ENCODE results near the gene KCNH6.

KCNH6 gene

DNA sequence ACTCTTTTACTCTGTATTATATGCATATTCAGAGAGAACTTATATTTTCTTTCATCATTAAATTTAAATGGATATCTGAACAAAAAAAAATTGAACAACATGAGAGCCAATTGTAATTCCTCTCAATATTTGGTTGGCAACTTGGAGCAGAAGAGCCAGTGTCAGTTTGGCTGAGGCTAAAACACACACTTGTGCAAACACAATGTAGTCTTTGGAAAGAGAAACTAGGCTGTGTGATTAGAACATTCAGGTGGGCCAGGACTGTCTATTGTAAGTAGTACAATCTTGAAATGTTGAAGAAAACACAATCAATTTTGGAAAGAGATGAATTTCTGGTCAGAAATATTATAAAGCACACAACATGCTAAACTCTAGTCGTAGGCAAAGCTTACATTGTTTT is 44.1 kb downstream of the KCNH6 start:
- Mint-ChIP-seq H3K4me3 (no peak overlapping the region), H3K9me3 (ENCODE audit: low read depth) (no peaks in the 10 kb centered on the region), H3K4me1 (ENCODE audit: low read depth) (peaks cover 56% of the 10 kb centered on the region), H3K36me3 (no peaks in the 10 kb centered on the region), H3K27ac (no peak overlapping the region), H3K27me3 (no peaks in the 10 kb centered on the region)

DNA sequence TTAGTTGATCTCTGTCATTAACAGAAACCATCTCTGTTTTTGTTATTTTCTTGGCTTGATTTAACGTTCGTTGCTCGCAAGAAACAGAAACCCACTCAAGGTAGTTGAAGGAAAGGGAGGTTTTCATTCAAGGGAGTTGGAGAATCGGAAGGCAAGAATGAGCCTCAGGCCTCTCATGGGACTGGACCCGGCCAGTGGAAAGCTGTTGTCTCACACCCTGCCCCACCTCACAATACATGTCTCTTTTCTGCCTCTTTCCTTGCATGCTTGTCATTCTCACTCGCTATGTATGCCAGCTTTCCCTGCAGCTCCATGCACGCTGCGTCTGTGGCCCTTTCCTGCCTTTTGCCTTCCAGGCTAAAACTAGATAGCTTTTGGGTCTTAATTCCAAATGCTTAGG is 45.4 kb downstream of the KCNH6 start:
- H3K9me3 Mint-ChIP-seq (ENCODE audit: low read depth): no peaks in the 10 kb centered on the region
- H3K27me3 Mint-ChIP-seq: no peaks in the 10 kb centered on the region
- no peaks in the 10 kb centered on the region for H3K36me3 Mint-ChIP-seq
- H3K4me3 Mint-ChIP-seq: no peak overlapping the region
- peak overlapping the region; percentile 13 for H3K27ac Mint-ChIP-seq
- peaks cover 53% of the 10 kb centered on the region for H3K4me1 Mint-ChIP-seq (ENCODE audit: low read depth)

DNA sequence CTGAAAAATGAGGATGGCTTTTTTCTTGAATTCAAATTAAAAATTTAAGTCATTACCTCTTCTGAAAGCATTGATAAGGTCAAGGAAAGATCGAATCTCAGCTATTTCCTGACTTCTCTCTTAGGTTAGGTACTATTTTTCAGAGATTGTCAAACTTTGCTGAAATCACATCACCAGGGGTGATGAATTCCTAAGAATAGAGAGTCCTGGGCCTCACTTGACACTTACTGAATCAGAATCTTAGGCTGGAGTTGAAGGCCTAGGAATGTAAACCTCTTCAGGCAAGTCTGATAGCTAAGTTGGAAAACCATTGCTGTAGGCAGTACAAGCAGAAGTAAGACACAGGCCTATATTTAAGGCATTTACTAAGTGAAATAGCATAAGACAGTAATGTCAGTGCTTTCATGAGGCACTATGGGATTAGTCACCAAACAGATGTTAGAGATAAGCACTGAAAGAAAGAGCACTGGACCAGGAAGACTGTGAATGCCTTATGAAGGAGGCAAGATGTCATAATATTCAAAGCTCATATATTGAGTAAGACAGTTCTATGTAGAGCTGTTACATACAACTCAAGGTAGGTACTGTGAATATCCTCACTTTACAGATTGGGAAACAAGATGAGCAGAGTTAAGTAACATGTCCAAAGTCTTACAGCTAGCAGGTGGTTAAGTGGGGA is 48.6 kb downstream of the KCNH6 start:
- Mint-ChIP-seq H3K36me3 (no peaks in the 10 kb centered on the region), H3K4me1 (ENCODE audit: low read depth) (peaks cover 47% of the 10 kb centered on the region), H3K4me3 (no peak overlapping the region), H3K27ac (peak overlapping the region; percentile 13), H3K27me3 (no peaks in the 10 kb centered on the region), H3K9me3 (ENCODE audit: low read depth) (no peaks in the 10 kb centered on the region)

DNA sequence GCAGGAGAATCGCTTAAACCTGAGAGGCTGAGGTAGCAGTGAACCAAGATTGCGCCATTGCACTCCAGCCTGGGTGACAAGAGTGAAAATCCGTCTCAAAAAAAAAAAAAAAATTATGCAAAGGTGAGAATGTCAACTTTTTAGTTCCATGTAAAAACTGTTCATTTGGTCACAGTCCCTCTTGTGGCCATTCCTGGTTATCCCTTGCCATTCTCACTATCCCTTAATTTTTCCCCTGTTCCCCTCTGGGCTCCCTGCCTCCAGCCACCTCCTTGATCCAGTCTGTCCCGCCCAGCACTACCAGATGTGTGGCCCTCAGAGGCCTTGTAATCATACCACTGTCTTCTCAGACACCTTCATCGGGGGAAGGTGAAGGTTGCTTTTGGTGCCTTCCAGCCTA is 50.5 kb downstream of the KCNH6 start:
- Mint-ChIP-seq H3K36me3 (no peaks in the 10 kb centered on the region), H3K27ac (no peak overlapping the region), H3K4me1 (ENCODE audit: low read depth) (peaks cover 38% of the 10 kb centered on the region), H3K4me3 (no peak overlapping the region), H3K9me3 (ENCODE audit: low read depth) (no peaks in the 10 kb centered on the region), H3K27me3 (no peaks in the 10 kb centered on the region)

DNA sequence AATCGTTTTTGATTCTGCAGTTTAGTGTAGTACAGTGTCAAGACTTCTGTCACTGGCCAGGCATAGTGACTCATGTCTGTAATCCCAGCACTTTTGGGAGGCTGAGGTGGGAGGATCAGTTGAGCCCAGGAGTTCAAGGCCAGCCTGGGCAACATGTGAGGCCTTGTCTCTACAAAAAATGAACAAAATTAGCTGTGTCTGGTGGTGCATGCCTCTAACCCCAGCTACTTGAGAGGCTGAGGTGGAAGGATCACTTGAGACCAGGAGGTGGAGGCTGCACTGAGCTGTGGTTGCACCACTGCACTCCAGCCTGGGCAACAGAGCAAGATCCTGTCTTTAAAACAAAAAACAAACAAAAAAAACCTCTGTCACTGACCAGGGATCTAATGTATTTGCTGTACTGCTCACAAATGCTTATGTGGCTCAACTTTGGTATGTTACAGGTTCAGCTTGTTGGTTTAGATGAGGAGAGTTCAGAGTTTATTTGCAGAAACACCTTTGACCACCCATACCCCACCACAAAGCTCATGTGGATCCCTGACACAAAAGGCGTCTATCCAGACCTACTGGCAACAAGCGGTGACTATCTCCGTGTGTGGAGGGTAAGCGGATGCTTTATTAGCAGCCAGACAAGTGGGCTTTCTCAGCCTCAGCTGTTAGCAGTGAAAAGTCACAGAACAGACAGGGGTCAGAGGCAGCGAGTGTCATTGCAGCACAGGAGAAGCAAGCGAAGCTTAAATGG is 55.0 kb downstream of the KCNH6 start:
- Mint-ChIP-seq H3K4me3 (no peak overlapping the region), H3K9me3 (ENCODE audit: low read depth) (no peaks in the 10 kb centered on the region), H3K27ac (peak overlapping the region; percentile 64), H3K27me3 (no peaks in the 10 kb centered on the region), H3K4me1 (ENCODE audit: low read depth) (peaks cover 13% of the 10 kb centered on the region), H3K36me3 (no peaks in the 10 kb centered on the region)

DNA sequence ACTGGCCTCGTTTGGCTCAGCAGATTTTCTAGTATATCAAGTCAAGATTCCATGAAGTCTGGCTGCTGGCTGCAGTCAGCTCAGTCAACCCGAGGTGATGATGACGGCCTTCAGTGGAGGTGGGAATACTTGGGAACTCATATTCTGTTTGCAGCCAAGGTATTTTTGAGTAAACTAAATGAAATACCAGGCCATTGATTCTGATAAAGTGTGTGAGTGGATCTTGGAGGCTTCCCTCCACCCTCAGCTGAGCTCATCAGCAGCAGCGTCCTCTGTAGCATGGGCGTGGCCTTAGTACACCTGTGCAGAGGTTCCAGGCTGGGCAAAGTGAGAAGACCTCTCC is 55.6 kb downstream of the KCNH6 start:
- H3K27me3 Mint-ChIP-seq: no peaks in the 10 kb centered on the region
- no peaks in the 10 kb centered on the region for H3K9me3 Mint-ChIP-seq (ENCODE audit: low read depth)
- H3K4me1 Mint-ChIP-seq (ENCODE audit: low read depth): peaks cover 13% of the 10 kb centered on the region
- no peak overlapping the region for H3K4me3 Mint-ChIP-seq
- H3K27ac Mint-ChIP-seq: no peak overlapping the region
- no peaks in the 10 kb centered on the region for H3K36me3 Mint-ChIP-seq

DNA sequence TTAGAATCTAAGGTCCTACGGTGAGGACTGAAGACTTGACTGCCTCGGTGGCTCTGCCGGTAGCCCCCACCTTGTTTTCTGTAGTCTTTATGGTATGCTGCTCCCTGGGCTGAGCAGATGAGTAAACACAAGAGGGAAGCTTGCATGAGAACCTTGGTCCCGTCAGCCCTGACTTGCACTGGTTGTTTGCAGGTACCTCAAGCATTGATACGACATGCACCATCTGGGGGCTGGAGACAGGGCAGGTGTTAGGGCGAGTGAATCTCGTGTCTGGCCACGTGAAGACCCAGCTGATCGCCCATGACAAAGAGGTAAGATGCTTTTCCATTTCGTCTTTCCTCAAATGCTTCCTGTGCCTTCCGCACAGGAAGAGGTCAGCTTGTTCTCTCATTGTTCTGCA is 56.5 kb downstream of the KCNH6 start:
- peaks cover 10% of the 10 kb centered on the region for H3K4me1 Mint-ChIP-seq (ENCODE audit: low read depth)
- H3K4me3 Mint-ChIP-seq: no peak overlapping the region
- no peaks in the 10 kb centered on the region for H3K36me3 Mint-ChIP-seq
- no peak overlapping the region for H3K27ac Mint-ChIP-seq
- H3K9me3 Mint-ChIP-seq (ENCODE audit: low read depth): no peaks in the 10 kb centered on the region
- no peaks in the 10 kb centered on the region for H3K27me3 Mint-ChIP-seq

DNA sequence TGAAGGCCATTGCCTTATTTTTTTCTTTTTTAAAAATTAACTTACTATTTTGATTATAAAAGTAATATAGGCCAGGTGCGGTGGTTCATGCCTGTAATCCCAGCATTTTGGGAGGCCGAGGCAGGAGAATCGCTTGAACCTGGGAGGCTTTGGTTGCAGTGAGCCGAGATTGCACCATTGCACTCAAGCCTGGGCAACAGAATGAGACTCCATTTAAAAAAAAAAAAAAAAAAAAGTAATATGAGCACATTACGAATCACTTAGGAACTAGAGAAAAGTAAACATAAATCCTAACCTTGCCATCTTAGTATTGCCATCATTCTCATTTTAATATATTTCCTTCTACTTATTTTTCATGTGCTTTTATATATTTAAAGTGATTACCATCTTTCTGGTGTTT is 64.6 kb downstream of the KCNH6 start:
- Mint-ChIP-seq H3K4me3 (no peak overlapping the region), H3K27ac (no peak overlapping the region), H3K27me3 (no peaks in the 10 kb centered on the region), H3K9me3 (ENCODE audit: low read depth) (no peaks in the 10 kb centered on the region), H3K36me3 (peaks cover 5% of the 10 kb centered on the region), H3K4me1 (ENCODE audit: low read depth) (peaks cover 15% of the 10 kb centered on the region)

DNA sequence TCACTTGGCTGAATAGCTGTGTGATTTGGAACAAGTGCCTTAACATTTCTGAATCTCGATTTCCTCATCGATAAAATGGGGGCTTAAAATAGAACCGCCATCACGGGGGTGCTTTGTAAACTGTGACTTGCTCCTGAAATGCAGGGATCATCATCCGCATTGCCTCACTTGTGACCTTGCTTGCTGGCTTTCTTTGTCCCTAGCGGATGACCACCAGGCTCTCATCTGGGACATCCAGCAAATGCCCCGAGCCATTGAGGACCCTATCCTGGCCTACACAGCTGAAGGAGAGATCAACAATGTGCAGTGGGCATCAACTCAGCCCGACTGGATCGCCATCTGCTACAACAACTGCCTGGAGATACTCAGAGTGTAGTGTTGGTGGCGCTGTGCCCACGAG is 65.6 kb downstream of the KCNH6 start:
- Mint-ChIP-seq H3K27ac (no peak overlapping the region), H3K4me1 (ENCODE audit: low read depth) (peaks cover 14% of the 10 kb centered on the region), H3K27me3 (no peaks in the 10 kb centered on the region), H3K36me3 (peaks cover 5% of the 10 kb centered on the region), H3K9me3 (ENCODE audit: low read depth) (no peaks in the 10 kb centered on the region), H3K4me3 (no peak overlapping the region)

DNA sequence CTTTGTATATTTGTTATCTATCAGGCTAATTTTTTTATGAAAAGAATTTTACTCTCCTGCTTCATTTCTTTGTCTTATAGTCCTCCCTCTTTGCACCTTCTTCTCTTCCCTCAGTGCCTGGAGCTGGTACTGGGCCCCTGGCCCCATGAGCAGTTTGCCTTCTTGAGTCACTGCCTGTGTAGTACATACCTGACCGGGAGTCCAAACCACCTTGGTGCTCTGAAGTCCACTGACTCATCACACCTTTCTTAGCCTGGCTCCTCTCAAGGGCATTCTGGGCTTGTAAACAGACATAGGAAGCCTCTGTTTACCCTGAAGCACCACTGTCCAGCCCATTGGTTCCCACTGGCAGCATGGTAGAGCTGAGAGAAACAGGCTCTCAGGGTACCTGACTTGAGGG is 66.5 kb downstream of the KCNH6 start:
- no peaks in the 10 kb centered on the region for H3K27me3 Mint-ChIP-seq
- H3K9me3 Mint-ChIP-seq (ENCODE audit: low read depth): no peaks in the 10 kb centered on the region
- no peak overlapping the region for H3K27ac Mint-ChIP-seq
- H3K4me1 Mint-ChIP-seq (ENCODE audit: low read depth): peaks cover 11% of the 10 kb centered on the region
- H3K36me3 Mint-ChIP-seq: peaks cover 5% of the 10 kb centered on the region
- no peak overlapping the region for H3K4me3 Mint-ChIP-seq

DNA sequence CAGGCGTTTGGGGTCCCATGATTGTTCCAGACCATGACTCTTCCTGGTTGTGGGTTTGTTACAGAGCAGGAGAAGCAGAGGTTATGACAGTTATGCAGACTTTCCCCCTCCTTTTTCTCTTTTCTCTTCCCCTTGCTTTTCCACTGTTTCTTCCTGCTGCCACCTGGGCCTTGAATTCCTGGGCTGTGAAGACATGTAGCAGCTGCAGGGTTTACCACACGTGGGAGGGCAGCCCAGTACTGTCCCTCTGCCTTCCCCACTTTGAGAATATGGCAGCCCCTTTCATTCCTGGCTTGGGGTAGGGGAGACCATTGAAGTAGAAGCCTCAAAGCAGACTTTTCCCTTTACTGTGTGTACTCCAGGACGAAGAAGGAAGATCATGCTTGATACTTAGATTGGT is 69.6 kb downstream of the KCNH6 start:
- Mint-ChIP-seq H3K9me3 (ENCODE audit: low read depth) (no peaks in the 10 kb centered on the region), H3K27me3 (no peaks in the 10 kb centered on the region), H3K27ac (no peak overlapping the region), H3K4me3 (no peak overlapping the region), H3K4me1 (ENCODE audit: low read depth) (peaks cover 9% of the 10 kb centered on the region), H3K36me3 (peaks cover 3% of the 10 kb centered on the region)

DNA sequence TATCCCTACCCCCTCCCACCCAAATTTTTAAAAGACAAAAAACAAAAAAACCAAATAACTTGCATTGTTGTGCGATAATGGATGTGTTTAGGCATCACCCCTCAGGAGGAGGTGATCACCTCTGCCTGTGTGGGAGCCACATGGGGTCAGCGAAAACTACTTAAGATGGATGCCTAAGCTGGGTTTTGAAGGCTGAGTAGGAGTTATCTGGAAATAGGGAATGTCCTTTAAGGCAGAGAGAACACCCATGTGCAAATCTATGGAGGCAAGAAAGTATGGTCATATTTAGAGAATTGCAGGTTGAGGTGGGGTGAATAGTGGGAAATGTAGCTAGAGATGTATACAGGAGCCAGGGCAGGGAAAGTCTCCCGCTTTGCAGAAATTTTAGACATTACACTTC is 72.0 kb downstream of the KCNH6 start:
- Mint-ChIP-seq H3K4me1 (ENCODE audit: low read depth) (peaks cover 22% of the 10 kb centered on the region), H3K27me3 (no peaks in the 10 kb centered on the region), H3K27ac (no peak overlapping the region), H3K9me3 (ENCODE audit: low read depth) (no peaks in the 10 kb centered on the region), H3K36me3 (peaks cover under 1% of the 10 kb centered on the region), H3K4me3 (no peak overlapping the region)
